ENCODE data around the gene PALMD.

The PALMD gene

GRCh38 chr1:99675292-99675691 is 29.4 kb downstream of the PALMD start:
- Histone ChIP-seq H3K4me3 (ENCODE audit: low read depth in 1 of 2, low read length in 2 of 2) (no peak overlapping the region), H3K27ac (ENCODE audit: low read length) (no peak overlapping the region), H3K27me3 (ENCODE audit: low read depth, low read length) (no peaks in the 10 kb centered on the region), H3K4me1 (ENCODE audit: control insufficient read depth in 1 of 2, insufficient read depth in 2 of 2, low read length in 2 of 2) (peaks cover 0 to 2% of the 10 kb centered on the region in 2 donors), H3K9me3 (ENCODE audit: control insufficient read depth in 1 of 2, low read length in 2 of 2) (no peaks in the 10 kb centered on the region), H3K36me3 (ENCODE audit: control insufficient read depth in 1 of 2, insufficient read depth in 2 of 2, low read length in 2 of 2) (no peaks in the 10 kb centered on the region)

- no peaks in the 10 kb centered on the region for H3K27me3 ChIP-seq (ENCODE audit: low read depth, low read length)
- peaks cover 0 to 2% of the 10 kb centered on the region in 2 donors for H3K4me1 ChIP-seq (ENCODE audit: control insufficient read depth in 1 of 2, insufficient read depth in 2 of 2, low read length in 2 of 2)
- no peaks in the 10 kb centered on the region for H3K9me3 ChIP-seq (ENCODE audit: control insufficient read depth in 1 of 2, low read length in 2 of 2)
- no peak overlapping the region for H3K27ac ChIP-seq (ENCODE audit: low read length)
- H3K4me3 ChIP-seq (ENCODE audit: low read depth in 1 of 2, low read length in 2 of 2), result no peak overlapping the region
- no peaks in the 10 kb centered on the region for H3K36me3 ChIP-seq (ENCODE audit: control insufficient read depth in 1 of 2, insufficient read depth in 2 of 2, low read length in 2 of 2)
Observed at GRCh38 chr1:99675994-99676393, 30.1 kb downstream of the PALMD start.

GRCh38 chr1:99676876-99677275 is 31.0 kb downstream of the PALMD start:
- H3K27ac ChIP-seq (ENCODE audit: low read length), result no peak overlapping the region
- H3K4me1 ChIP-seq (ENCODE audit: control insufficient read depth in 1 of 2, insufficient read depth in 2 of 2, low read length in 2 of 2), result peaks cover 0 to 2% of the 10 kb centered on the region in 2 donors
- H3K36me3 ChIP-seq (ENCODE audit: control insufficient read depth in 1 of 2, insufficient read depth in 2 of 2, low read length in 2 of 2), result no peaks in the 10 kb centered on the region
- H3K9me3 ChIP-seq (ENCODE audit: control insufficient read depth in 1 of 2, low read length in 2 of 2), result no peaks in the 10 kb centered on the region
- H3K4me3 ChIP-seq (ENCODE audit: low read depth in 1 of 2, low read length in 2 of 2), result no peak overlapping the region
- H3K27me3 ChIP-seq (ENCODE audit: low read depth, low read length), result no peaks in the 10 kb centered on the region

GRCh38 chr1:99677416-99677815 is 31.5 kb downstream of the PALMD start:
- Histone ChIP-seq H3K27ac (ENCODE audit: low read length) (no peak overlapping the region), H3K4me1 (ENCODE audit: control insufficient read depth in 1 of 2, insufficient read depth in 2 of 2, low read length in 2 of 2) (peaks cover 0 to 2% of the 10 kb centered on the region in 2 donors)

GRCh38 chr1:99680270-99680669 is 34.4 kb downstream of the PALMD start:
- Histone ChIP-seq H3K4me3 (ENCODE audit: low read depth in 1 of 2, low read length in 2 of 2) (no peak overlapping the region), H3K9me3 (ENCODE audit: control insufficient read depth in 1 of 2, low read length in 2 of 2) (no peaks in the 10 kb centered on the region), H3K36me3 (ENCODE audit: control insufficient read depth in 1 of 2, insufficient read depth in 2 of 2, low read length in 2 of 2) (no peaks in the 10 kb centered on the region), H3K27ac (ENCODE audit: low read length) (no peak overlapping the region), H3K4me1 (ENCODE audit: control insufficient read depth in 1 of 2, insufficient read depth in 2 of 2, low read length in 2 of 2) (peaks cover 0 to 3% of the 10 kb centered on the region in 2 donors), H3K27me3 (ENCODE audit: low read depth, low read length) (no peaks in the 10 kb centered on the region)

More at GRCh38 chr1:99677416-99677815, 31.5 kb downstream of the PALMD start:
- Histone ChIP-seq H3K4me3 (ENCODE audit: low read depth in 1 of 2, low read length in 2 of 2) (no peak overlapping the region), H3K9me3 (ENCODE audit: control insufficient read depth in 1 of 2, low read length in 2 of 2) (no peaks in the 10 kb centered on the region), H3K27me3 (ENCODE audit: low read depth, low read length) (no peaks in the 10 kb centered on the region), H3K36me3 (ENCODE audit: control insufficient read depth in 1 of 2, insufficient read depth in 2 of 2, low read length in 2 of 2) (no peaks in the 10 kb centered on the region)

- Histone ChIP-seq H3K4me3 (ENCODE audit: low read depth in 1 of 2, low read length in 2 of 2) (no peak overlapping the region), H3K27me3 (ENCODE audit: low read depth, low read length) (no peaks in the 10 kb centered on the region), H3K27ac (ENCODE audit: low read length) (no peak overlapping the region), H3K4me1 (ENCODE audit: control insufficient read depth in 1 of 2, insufficient read depth in 2 of 2, low read length in 2 of 2) (peaks cover 0 to 10% of the 10 kb centered on the region in 2 donors), H3K36me3 (ENCODE audit: control insufficient read depth in 1 of 2, insufficient read depth in 2 of 2, low read length in 2 of 2) (no peaks in the 10 kb centered on the region), H3K9me3 (ENCODE audit: control insufficient read depth in 1 of 2, low read length in 2 of 2) (no peaks in the 10 kb centered on the region)
Observed at GRCh38 chr1:99681583-99681982, 35.7 kb downstream of the PALMD start.

- Histone ChIP-seq H3K27ac (ENCODE audit: low read length) (no peak overlapping the region), H3K27me3 (ENCODE audit: low read depth, low read length) (no peaks in the 10 kb centered on the region), H3K4me3 (ENCODE audit: low read depth in 1 of 2, low read length in 2 of 2) (no peak overlapping the region), H3K9me3 (ENCODE audit: control insufficient read depth in 1 of 2, low read length in 2 of 2) (no peaks in the 10 kb centered on the region), H3K4me1 (ENCODE audit: control insufficient read depth in 1 of 2, insufficient read depth in 2 of 2, low read length in 2 of 2) (peaks cover 0 to 10% of the 10 kb centered on the region in 2 donors), H3K36me3 (ENCODE audit: control insufficient read depth in 1 of 2, insufficient read depth in 2 of 2, low read length in 2 of 2) (no peaks in the 10 kb centered on the region)
Observed at GRCh38 chr1:99682291-99682751, 36.4 kb downstream of the PALMD start.

- H3K4me1 ChIP-seq (ENCODE audit: control insufficient read depth in 1 of 2, insufficient read depth in 2 of 2, low read length in 2 of 2), result peaks cover 0 to 10% of the 10 kb centered on the region in 2 donors
- no peaks in the 10 kb centered on the region for H3K27me3 ChIP-seq (ENCODE audit: low read depth, low read length)
- H3K4me3 ChIP-seq (ENCODE audit: low read depth in 1 of 2, low read length in 2 of 2), result no peak overlapping the region
- no peak overlapping the region for H3K27ac ChIP-seq (ENCODE audit: low read length)
- no peaks in the 10 kb centered on the region for H3K9me3 ChIP-seq (ENCODE audit: control insufficient read depth in 1 of 2, low read length in 2 of 2)
- H3K36me3 ChIP-seq (ENCODE audit: control insufficient read depth in 1 of 2, insufficient read depth in 2 of 2, low read length in 2 of 2), result no peaks in the 10 kb centered on the region
Observed at GRCh38 chr1:99685516-99686180, 39.7 kb downstream of the PALMD start.

- H3K27me3 ChIP-seq (ENCODE audit: low read depth, low read length), result no peaks in the 10 kb centered on the region
- H3K36me3 ChIP-seq (ENCODE audit: control insufficient read depth in 1 of 2, insufficient read depth in 2 of 2, low read length in 2 of 2), result no peaks in the 10 kb centered on the region
- H3K4me3 ChIP-seq (ENCODE audit: low read depth in 1 of 2, low read length in 2 of 2), result no peak overlapping the region
- no peaks in the 10 kb centered on the region for H3K4me1 ChIP-seq (ENCODE audit: control insufficient read depth in 1 of 2, insufficient read depth in 2 of 2, low read length in 2 of 2)
- no peaks in the 10 kb centered on the region for H3K9me3 ChIP-seq (ENCODE audit: control insufficient read depth in 1 of 2, low read length in 2 of 2)
- no peak overlapping the region for H3K27ac ChIP-seq (ENCODE audit: low read length)
Observed at GRCh38 chr1:99691175-99691574, 45.3 kb downstream of the PALMD start.

- H3K9me3 ChIP-seq (ENCODE audit: control insufficient read depth in 1 of 2, low read length in 2 of 2), result no peaks in the 10 kb centered on the region
- H3K4me1 ChIP-seq (ENCODE audit: control insufficient read depth in 1 of 2, insufficient read depth in 2 of 2, low read length in 2 of 2), result no peaks in the 10 kb centered on the region
- H3K27me3 ChIP-seq (ENCODE audit: low read depth, low read length), result no peaks in the 10 kb centered on the region
- no peaks in the 10 kb centered on the region for H3K36me3 ChIP-seq (ENCODE audit: control insufficient read depth in 1 of 2, insufficient read depth in 2 of 2, low read length in 2 of 2)
- no peak overlapping the region for H3K27ac ChIP-seq (ENCODE audit: low read length)
- no peak overlapping the region for H3K4me3 ChIP-seq (ENCODE audit: low read depth in 1 of 2, low read length in 2 of 2)
Observed at GRCh38 chr1:99696616-99697015, 50.7 kb downstream of the PALMD start.

GRCh38 chr1:99697580-99697979 is 51.7 kb downstream of the PALMD start:
- H3K4me1 ChIP-seq (ENCODE audit: control insufficient read depth in 1 of 2, insufficient read depth in 2 of 2, low read length in 2 of 2), result no peaks in the 10 kb centered on the region
- no peak overlapping the region for H3K27ac ChIP-seq (ENCODE audit: low read length)
- no peak overlapping the region for H3K4me3 ChIP-seq (ENCODE audit: low read depth in 1 of 2, low read length in 2 of 2)
- no peaks in the 10 kb centered on the region for H3K36me3 ChIP-seq (ENCODE audit: control insufficient read depth in 1 of 2, insufficient read depth in 2 of 2, low read length in 2 of 2)
- no peaks in the 10 kb centered on the region for H3K27me3 ChIP-seq (ENCODE audit: low read depth, low read length)
- H3K9me3 ChIP-seq (ENCODE audit: control insufficient read depth in 1 of 2, low read length in 2 of 2), result no peaks in the 10 kb centered on the region

GRCh38 chr1:99700020-99700419 is 54.1 kb downstream of the PALMD start:
- Histone ChIP-seq H3K4me1 (ENCODE audit: control insufficient read depth in 1 of 2, insufficient read depth in 2 of 2, low read length in 2 of 2) (no peaks in the 10 kb centered on the region), H3K36me3 (ENCODE audit: control insufficient read depth in 1 of 2, insufficient read depth in 2 of 2, low read length in 2 of 2) (no peaks in the 10 kb centered on the region), H3K9me3 (ENCODE audit: control insufficient read depth in 1 of 2, low read length in 2 of 2) (no peaks in the 10 kb centered on the region), H3K4me3 (ENCODE audit: low read depth in 1 of 2, low read length in 2 of 2) (no peak overlapping the region), H3K27me3 (ENCODE audit: low read depth, low read length) (no peaks in the 10 kb centered on the region), H3K27ac (ENCODE audit: low read length) (no peak overlapping the region)
